Keratinocyte (primary cell): ENCODE data around the gene VPS26B. TPM values are rescaled to one million over a fixed set of nuclear protein-coding genes. Genes with fewer than 3 reads are reported as not detected.

Experiments used
- DNase-seq: peaks from one replicate; pipeline ENCODE4 v3.0.0-alpha.2; 2011; ENCODE audit warnings: low read depth, missing footprints, low spot score
- FAIRE-seq: peaks from 2 replicates; lab custom pipeline; 2011; peaks lifted over from hg19 to GRCh38; lab: Jason Lieb, UNC
- H2AFZ ChIP-seq: 2 replicates; pipeline ENCODE4 v1.6.0; 2012; ENCODE audit warnings: low read length, control low read depth, inconsistent platforms; ENCODE audit not compliant: control insufficient read depth
- H3K27ac ChIP-seq: 2 replicates; pipeline ENCODE4 v1.5.1; 2011; ENCODE audit warnings: low read length; ENCODE audit not compliant: control insufficient read depth, insufficient read depth
- H3K27me3 ChIP-seq: 3 replicates; pipeline ENCODE4 v1.6.0; 2011; ENCODE audit warnings: low read length; ENCODE audit not compliant: control insufficient read depth, insufficient read depth; ENCODE audit errors: extremely low read depth
- H3K36me3 ChIP-seq, 2 experiments: 2 replicates in 1 of 2; 3 replicates in 1 of 2; pipeline ENCODE4 v1.5.1; 2011; ENCODE audit warnings: low read length in 2 of 2, mild to moderate bottlenecking in 1 of 2; ENCODE audit not compliant: control insufficient read depth in 2 of 2, insufficient read depth in 2 of 2; ENCODE audit errors: extremely low read depth in 1 of 2
- H3K4me1 ChIP-seq: 3 replicates; pipeline ENCODE4 v1.5.1; 2011; ENCODE audit warnings: low read length; ENCODE audit not compliant: control insufficient read depth, insufficient read depth; ENCODE audit errors: extremely low read depth
- H3K4me2 ChIP-seq: 3 replicates; pipeline ENCODE4 v1.6.0; 2011; ENCODE audit warnings: low read depth, low read length; ENCODE audit not compliant: control insufficient read depth, insufficient read depth; ENCODE audit errors: extremely low read depth
- H3K4me3 ChIP-seq, 3 experiments: fragments of 200-600 bp in 1 of 3; sonication (generic) in 1 of 3; 2 replicates in 2 of 3; 3 replicates in 1 of 3; pipeline ENCODE4 v1.5.1; 2011 to 2016; ENCODE audit warnings: low read length in 3 of 3, mild to moderate bottlenecking in 3 of 3, control low read depth in 2 of 3, inconsistent platforms in 1 of 3, low read depth in 1 of 3, mixed read lengths in 1 of 3, mixed run types in 1 of 3, moderate library complexity in 1 of 3; ENCODE audit not compliant: control insufficient read depth in 2 of 3, insufficient read depth in 2 of 3; ENCODE audit errors: extremely low read depth in 1 of 3
- H3K79me2 ChIP-seq: 2 replicates; pipeline ENCODE4 v1.6.0; 2012; ENCODE audit warnings: low read length; ENCODE audit not compliant: control insufficient read depth, insufficient read depth
- H3K9ac ChIP-seq: 3 replicates; pipeline ENCODE4 v1.6.0; 2011; ENCODE audit warnings: low read length; ENCODE audit not compliant: control insufficient read depth, insufficient read depth; ENCODE audit errors: extremely low read depth
- H3K9me1 ChIP-seq: 3 replicates; pipeline ENCODE4 v1.6.0; 2011; ENCODE audit warnings: low read length; ENCODE audit not compliant: control insufficient read depth, insufficient read depth; ENCODE audit errors: extremely low read depth
- H3K9me3 ChIP-seq: 2 replicates; pipeline ENCODE4 v1.5.1; 2012; ENCODE audit warnings: low read depth, low read length; ENCODE audit not compliant: control insufficient read depth
- H4K20me1 ChIP-seq: 3 replicates; pipeline ENCODE4 v1.6.0; 2011; ENCODE audit warnings: low read length; ENCODE audit not compliant: control insufficient read depth, insufficient read depth; ENCODE audit errors: extremely low read depth
- CTCF ChIP-seq, 3 experiments: IDR thresholded peaks in 1 of 3; conservative IDR thresholded peaks in 1 of 3; optimal IDR thresholded peaks in 1 of 3; 2 replicates in 2 of 3; 3 replicates in 1 of 3; pipeline versions ENCODE3 to v1.5.1; 2011; ENCODE audit warnings: low read length in 3 of 3, mild to moderate bottlenecking in 3 of 3, moderate library complexity in 2 of 3, control low read depth in 1 of 3, inconsistent platforms in 1 of 3; ENCODE audit not compliant: insufficient read depth in 2 of 3; ENCODE audit errors: extremely low read depth in 1 of 3
- EZH2 ChIP-seq: IDR thresholded peaks from one replicate; pipeline ENCODE4 v1.6.1; 2012; ENCODE audit warnings: inconsistent platforms, mild to moderate bottlenecking, low read length, moderate library complexity
- dilution Hi-C: fragments of 300-500 bp; cut with MboI; formaldehyde crosslinking; loops from one replicate; pipeline ENCODE4 v1.7.0; 2020; ENCODE audit warnings: low sequenced_read_pairs; ENCODE audit not compliant: extremely low pct_ligation_motif_present
- polyA plus RNA-seq, 5 experiments: library from polyadenylated mRNA; depleted of rRNA in 3 of 5; stranded (reverse) in 3 of 5; stranded (forward) in 1 of 5; unstranded in 1 of 5; fragments of >200 nt; gene quantifications; 1 replicate in 1 of 5; 2 replicates in 3 of 5; 3 replicates in 1 of 5; pipeline versions ENCODE4 v1.2.1 to v1.2.3, GENCODE V29; 2011 to 2012; ENCODE audit warnings: missing spikeins in 2 of 5, low read depth in 1 of 5, low replicate concordance in 1 of 5

The VPS26B gene
- polyA plus RNA-seq, 1 donor (not counting 4 experiments of a cell fraction or from before 2014, with no cell fraction given), result 46.9 TPM

GRCh38 chr11:134270250-134270714, 45.8 kb downstream of the VPS26B start:
- no peaks in the 10 kb centered on the region for H3K27me3 ChIP-seq
- FAIRE-seq (peak; percentile 34), DNase-seq (no peak)
- H3K79me2 ChIP-seq, result peaks cover 19% of the 10 kb centered on the region
- no peak overlapping the region for H3K27ac ChIP-seq
- no peaks in the 10 kb centered on the region for H3K9me3 ChIP-seq
- no peak overlapping the region for H2AFZ ChIP-seq
- H3K36me3 ChIP-seq, result peaks cover 0 to 1% of the 10 kb centered on the region in 2 experiments
- dilution Hi-C loops, result no loop called here
- peaks cover 42% of the 10 kb centered on the region for H3K4me1 ChIP-seq
- H3K9ac ChIP-seq, result no peak overlapping the region
- no peaks in the 10 kb centered on the region for H4K20me1 ChIP-seq
- H3K9me1 ChIP-seq, result no peaks in the 10 kb centered on the region
- no peak for TF ChIP-seq EZH2
- peak; percentile 29 to 38 (median 38) for TF ChIP-seq CTCF (optimal IDR thresholded peaks at IDR 0.05 in 1 of 3, IDR thresholded peaks at IDR 0.05 in 1 of 3, conservative IDR thresholded peaks at IDR 0.05 in 1 of 3; ENCODE audit: extremely low read depth in 1 of 3, insufficient read depth in 2 of 3, low read length in 3 of 3)
- H3K4me3 ChIP-seq, result no peak overlapping the region
- H3K4me2 ChIP-seq, result no peak overlapping the region

GRCh38 chr11:134271978-134272377, 47.5 kb downstream of the VPS26B start:
- dilution Hi-C loops, result no loop called here
- Histone ChIP-seq H3K4me1 (peaks cover 25% of the 10 kb centered on the region), H4K20me1 (no peaks in the 10 kb centered on the region), H3K9me1 (no peaks in the 10 kb centered on the region), H3K79me2 (peaks cover 19% of the 10 kb centered on the region), H3K36me3 (peaks cover 0 to 1% of the 10 kb centered on the region in 2 experiments), H2AFZ (no peak overlapping the region), H3K9me3 (no peaks in the 10 kb centered on the region), H3K27me3 (no peaks in the 10 kb centered on the region), H3K4me3 (no peak overlapping the region), H3K9ac (no peak overlapping the region), H3K4me2 (no peak overlapping the region), H3K27ac (no peak overlapping the region)
- no peak for FAIRE-seq
- DNase-seq, result no peak
- TF ChIP-seq CTCF (optimal IDR thresholded peaks at IDR 0.05 in 1 of 3, IDR thresholded peaks at IDR 0.05 in 1 of 3, conservative IDR thresholded peaks at IDR 0.05 in 1 of 3; ENCODE audit: extremely low read depth in 1 of 3, insufficient read depth in 2 of 3, low read length in 3 of 3) (no peak), EZH2 (no peak)
